RWPE2 (cell line): ENCODE data around the gene DOCK10.

Source experiments
- ATAC-seq: fragments of 200-7000 bp; cut with Tn5 transposase; 3 replicates; pipeline ENCODE4 v1.9.1; 2021; ENCODE audit warnings: low read depth
- DNase-seq: peaks from one replicate; pipeline ENCODE4 v3.0.0-alpha.2; 2020; ENCODE audit warnings: low spot score
- H3K27ac ChIP-seq: fragments of 450-650 bp; 2 replicates; pipeline ENCODE4 v1.5.1; 2017; ENCODE audit warnings: mild to moderate bottlenecking; ENCODE audit not compliant: poor library complexity, severe bottlenecking
- H3K27me3 ChIP-seq: fragments of 250-450 bp; sonication (Bioruptor Pico); 2 replicates; pipeline ENCODE4 v1.5.1; 2021; ENCODE audit warnings: mild to moderate bottlenecking, moderate library complexity; ENCODE audit not compliant: insufficient read depth, poor library complexity, severe bottlenecking
- H3K36me3 ChIP-seq: fragments of 250-450 bp; sonication (Bioruptor Pico); 2 replicates; pipeline ENCODE4 v1.5.1; 2020; ENCODE audit warnings: low read depth, mild to moderate bottlenecking, moderate library complexity
- H3K4me1 ChIP-seq: fragments of 250-450 bp; sonication (Bioruptor Pico); 2 replicates; pipeline ENCODE4 v1.5.1; 2021; ENCODE audit warnings: mild to moderate bottlenecking, moderate library complexity; ENCODE audit not compliant: insufficient read depth, poor library complexity, severe bottlenecking
- H3K4me3 ChIP-seq: fragments of 250-450 bp; sonication (Bioruptor Pico); 2 replicates; pipeline ENCODE4 v1.5.1; 2021; ENCODE audit warnings: mild to moderate bottlenecking, moderate library complexity; ENCODE audit not compliant: severe bottlenecking
- H3K9me3 ChIP-seq: fragments of 250-450 bp; sonication (Bioruptor Pico); 2 replicates; pipeline ENCODE4 v1.5.1; 2021; ENCODE audit warnings: mild to moderate bottlenecking, moderate library complexity; ENCODE audit not compliant: severe bottlenecking
- TF ChIP-seq, protein P1 (sequence below): fragments of 450-650 bp; IDR thresholded peaks from one replicate; pipeline ENCODE4 v1.5.1; 2017; ENCODE audit warnings: mild to moderate bottlenecking, moderate library complexity; ENCODE audit not compliant: poor library complexity, severe bottlenecking

The DOCK10 gene

DNA sequence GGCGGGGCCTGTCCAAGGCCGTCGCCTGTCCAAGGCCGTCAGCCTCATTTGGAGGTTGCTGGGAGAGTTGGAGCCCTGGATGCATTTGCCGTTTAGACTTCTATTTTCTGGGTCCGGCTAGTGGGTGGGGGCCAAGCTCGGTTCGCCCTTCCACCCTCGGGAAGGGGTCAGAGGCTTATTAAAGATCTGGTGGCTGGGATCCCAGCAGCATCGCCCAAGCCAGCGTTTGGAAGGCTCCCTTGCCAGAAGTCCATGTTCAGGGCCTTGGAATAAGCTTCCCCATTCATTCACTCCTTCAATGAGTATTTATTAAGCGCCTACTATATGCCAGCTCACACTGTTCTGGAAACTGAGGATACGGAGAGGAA, 516 bp upstream of the DOCK10 start:
- H3K4me1 ChIP-seq: no peaks in the 10 kb centered on the region
- DNase-seq (no peak), ATAC-seq (no peak)
- H3K27me3 ChIP-seq: peaks cover 87% of the 10 kb centered on the region
- no peak overlapping the region for H3K4me3 ChIP-seq
- H3K27ac ChIP-seq: no peak overlapping the region
- no peaks in the 10 kb centered on the region for H3K36me3 ChIP-seq
- H3K9me3 ChIP-seq: no peaks in the 10 kb centered on the region
- TF ChIP-seq, protein P1, sequence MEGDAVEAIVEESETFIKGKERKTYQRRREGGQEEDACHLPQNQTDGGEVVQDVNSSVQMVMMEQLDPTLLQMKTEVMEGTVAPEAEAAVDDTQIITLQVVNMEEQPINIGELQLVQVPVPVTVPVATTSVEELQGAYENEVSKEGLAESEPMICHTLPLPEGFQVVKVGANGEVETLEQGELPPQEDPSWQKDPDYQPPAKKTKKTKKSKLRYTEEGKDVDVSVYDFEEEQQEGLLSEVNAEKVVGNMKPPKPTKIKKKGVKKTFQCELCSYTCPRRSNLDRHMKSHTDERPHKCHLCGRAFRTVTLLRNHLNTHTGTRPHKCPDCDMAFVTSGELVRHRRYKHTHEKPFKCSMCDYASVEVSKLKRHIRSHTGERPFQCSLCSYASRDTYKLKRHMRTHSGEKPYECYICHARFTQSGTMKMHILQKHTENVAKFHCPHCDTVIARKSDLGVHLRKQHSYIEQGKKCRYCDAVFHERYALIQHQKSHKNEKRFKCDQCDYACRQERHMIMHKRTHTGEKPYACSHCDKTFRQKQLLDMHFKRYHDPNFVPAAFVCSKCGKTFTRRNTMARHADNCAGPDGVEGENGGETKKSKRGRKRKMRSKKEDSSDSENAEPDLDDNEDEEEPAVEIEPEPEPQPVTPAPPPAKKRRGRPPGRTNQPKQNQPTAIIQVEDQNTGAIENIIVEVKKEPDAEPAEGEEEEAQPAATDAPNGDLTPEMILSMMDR: no peak

DNA sequence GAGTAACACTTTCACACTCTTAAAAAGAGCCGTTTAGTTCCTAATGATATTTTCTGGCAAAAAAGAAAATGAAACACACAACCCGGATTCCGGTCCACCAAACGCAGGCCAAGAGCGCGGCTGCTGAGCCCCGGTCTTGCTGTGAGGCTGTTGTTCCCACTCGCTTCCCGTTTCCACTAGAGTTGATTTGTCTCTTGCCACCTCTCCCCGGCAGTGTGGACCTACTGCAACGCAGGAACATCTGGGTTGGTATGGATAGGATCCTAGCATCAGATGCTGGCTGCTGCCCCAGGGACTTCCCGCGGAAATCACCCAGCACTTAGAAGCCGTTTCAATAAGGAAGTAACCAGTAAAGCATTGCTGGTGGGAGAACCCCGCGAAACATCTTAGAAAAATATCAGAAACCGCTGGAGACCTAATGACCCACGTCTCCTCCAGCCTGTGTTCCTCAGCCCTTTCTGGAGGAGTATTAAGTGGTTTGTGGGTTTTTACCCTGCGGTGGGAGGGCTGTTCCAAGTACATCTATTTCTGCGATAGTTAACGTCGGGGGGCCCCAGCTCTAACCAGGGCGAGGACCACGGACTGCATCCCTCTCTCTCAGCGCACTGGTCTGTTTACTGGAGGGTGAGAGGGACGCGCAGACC, 939 bp downstream of the DOCK10 start:
- ATAC-seq (0 out of 3 replicates have a peak, but pooled peaks have one; percentile 13), DNase-seq (no peak)
- H3K9me3 ChIP-seq: no peaks in the 10 kb centered on the region
- no peaks in the 10 kb centered on the region for H3K4me1 ChIP-seq
- peaks cover 79% of the 10 kb centered on the region for H3K27me3 ChIP-seq
- TF ChIP-seq, protein P1: no peak
- no peak overlapping the region for H3K27ac ChIP-seq
- H3K36me3 ChIP-seq: no peaks in the 10 kb centered on the region
- no peak overlapping the region for H3K4me3 ChIP-seq

DNA sequence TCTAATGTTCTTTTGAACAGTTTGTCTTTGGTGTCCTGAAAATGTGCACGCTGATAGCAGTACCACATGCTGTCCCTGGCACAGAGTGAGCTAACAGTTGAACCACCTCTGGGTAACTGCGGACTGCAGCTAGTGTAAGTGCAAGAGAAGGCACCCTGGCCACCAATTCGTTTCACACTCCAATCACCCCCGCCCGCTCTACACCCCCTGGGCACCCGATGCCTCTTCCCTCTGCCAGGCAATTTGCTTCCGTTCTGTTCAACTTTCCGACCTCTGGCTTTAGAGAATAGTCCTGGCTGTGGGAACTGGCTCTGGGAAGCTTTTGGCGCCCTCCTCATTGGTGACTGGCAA, 1.4 kb downstream of the DOCK10 start:
- peaks cover 74% of the 10 kb centered on the region for H3K27me3 ChIP-seq
- TF ChIP-seq, protein P1: no peak
- H3K36me3 ChIP-seq: no peaks in the 10 kb centered on the region
- H3K4me1 ChIP-seq: no peaks in the 10 kb centered on the region
- ATAC-seq: 0 out of 3 replicates have a peak, but pooled peaks have one; percentile 18
- no peaks in the 10 kb centered on the region for H3K9me3 ChIP-seq
- H3K27ac ChIP-seq: no peak overlapping the region
- H3K4me3 ChIP-seq: no peak overlapping the region
- no peak for DNase-seq

DNA sequence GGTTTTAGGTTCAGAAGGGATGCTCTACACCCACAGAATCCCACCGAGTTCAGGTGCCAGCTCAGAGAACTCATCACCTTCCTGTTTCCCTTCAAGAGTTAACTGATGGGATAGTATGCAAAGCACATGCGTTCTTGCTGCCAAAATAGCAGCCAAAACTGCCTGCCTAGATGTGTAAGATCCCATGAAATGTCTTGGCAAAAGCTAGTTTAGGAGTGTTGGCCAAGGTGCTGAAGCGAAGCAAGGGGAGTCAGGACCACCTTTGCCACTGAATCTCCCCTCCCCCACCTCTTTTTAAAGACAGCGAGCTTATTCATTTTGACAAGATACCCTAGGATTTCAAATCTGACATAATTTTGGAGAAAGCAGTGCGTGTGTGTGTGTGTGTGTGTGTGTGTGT, 2.1 kb downstream of the DOCK10 start:
- no peaks in the 10 kb centered on the region for H3K36me3 ChIP-seq
- peaks cover 67% of the 10 kb centered on the region for H3K27me3 ChIP-seq
- H3K9me3 ChIP-seq: no peaks in the 10 kb centered on the region
- no peak overlapping the region for H3K27ac ChIP-seq
- no peaks in the 10 kb centered on the region for H3K4me1 ChIP-seq
- TF ChIP-seq, protein P1: no peak
- no peak for DNase-seq
- no peak overlapping the region for H3K4me3 ChIP-seq
- ATAC-seq: no peak

DNA sequence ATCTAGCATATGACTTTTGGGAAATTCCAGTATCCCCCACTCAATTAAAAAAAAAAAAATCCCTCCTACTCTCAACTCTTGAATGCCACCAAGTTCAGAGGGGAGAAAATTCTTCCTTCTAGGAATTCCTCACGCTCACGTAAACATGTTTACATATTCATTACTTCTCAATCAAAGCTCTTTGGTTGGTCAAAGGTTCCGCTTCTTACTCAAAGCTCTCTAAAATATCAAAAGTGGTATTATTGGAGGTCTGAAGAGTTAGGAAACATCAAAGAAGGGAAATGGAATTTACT, 4.1 kb downstream of the DOCK10 start:
- DNase-seq (no peak), ATAC-seq (no peak)
- Histone ChIP-seq H3K9me3 (no peaks in the 10 kb centered on the region), H3K27ac (no peak overlapping the region), H3K4me3 (no peak overlapping the region), H3K4me1 (no peaks in the 10 kb centered on the region), H3K27me3 (peaks cover 48% of the 10 kb centered on the region), H3K36me3 (no peaks in the 10 kb centered on the region)
- TF ChIP-seq, protein P1: no peak
